Mesothelial cell of epicardium (in vitro differentiated cells): ENCODE results near the gene NEDD4. TPM values are rescaled to one million over a fixed set of nuclear protein-coding genes. Genes with fewer than 3 reads are reported as not detected.
A peak's percentile ranks its signal among the peaks of the same experiment; 100 is the strongest.
"Not testable (repeated sequence)": the region's sequence is repeated elsewhere in the genome, so short reads cannot be mapped to it uniquely, and the experiment has no call there.

Source experiments
- DNase-seq, 2 experiments: peaks; one replicate each; pipeline ENCODE4 v3.0.0; 2021; ENCODE audit warnings: low spot score in 2 of 2; ENCODE audit not compliant: unreplicated experiment in 2 of 2
- H3K27ac Mint-ChIP-seq: 2 replicates; pipeline ENCODE4 v1.8.0; 2021; ENCODE audit warnings: mixed read lengths
- H3K27me3 Mint-ChIP-seq: 2 replicates; pipeline ENCODE4 v1.8.0; 2021; ENCODE audit warnings: low read depth, mixed read lengths
- H3K36me3 Mint-ChIP-seq: 2 replicates; pipeline ENCODE4 v1.8.0; 2021; ENCODE audit warnings: mixed read lengths
- H3K4me1 Mint-ChIP-seq: 2 replicates; pipeline ENCODE4 v1.8.0; 2021; ENCODE audit warnings: mixed read lengths
- H3K4me3 Mint-ChIP-seq: 2 replicates; pipeline ENCODE4 v1.8.0; 2021; ENCODE audit warnings: mild to moderate bottlenecking, moderate library complexity, mixed read lengths
- H3K9me3 Mint-ChIP-seq: 2 replicates; pipeline ENCODE4 v1.8.0; 2021; ENCODE audit warnings: mixed read lengths
- total RNA-seq: library from RNA; stranded (reverse); gene quantifications from 3 replicates; pipeline ENCODE4 v1.2.1, GENCODE V29; 2021
- TF ChIP-seq, protein P1 (sequence below): fragments of 200-600 bp; sonication (generic); IDR thresholded peaks from one replicate; pipeline ENCODE4 v1.5.0; 2021; ENCODE audit warnings: antibody characterized with exemption; ENCODE audit not compliant: unreplicated experiment

The NEDD4 gene
- total RNA-seq, 1 donor from 2014 or later, result 45.6 TPM

DNA sequence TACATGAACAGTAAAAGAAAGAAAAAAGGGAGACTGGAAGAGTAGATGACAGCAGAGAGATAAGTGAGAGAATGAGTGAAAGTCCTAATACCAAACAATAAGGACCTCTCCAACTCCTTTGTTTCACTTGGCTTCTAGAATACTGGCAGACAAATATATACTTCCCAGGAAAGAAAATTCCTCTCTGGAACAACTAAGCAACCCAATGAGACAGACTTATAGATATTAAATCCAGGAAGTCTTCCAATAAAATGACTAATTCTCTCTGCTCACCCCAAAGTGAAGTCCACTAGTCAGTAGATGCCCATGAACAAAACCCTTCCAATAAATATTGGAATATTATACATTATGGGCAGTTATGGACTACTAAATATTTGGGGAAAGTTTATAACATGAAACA, 114.2 kb downstream of the NEDD4 start:
- Mint-ChIP-seq H3K27me3 (no peaks in the 10 kb centered on the region), H3K4me1 (peaks cover 18% of the 10 kb centered on the region), H3K27ac (peak overlapping the region; percentile 62), H3K9me3 (peaks cover 11% of the 10 kb centered on the region), H3K36me3 (peaks cover 20% of the 10 kb centered on the region), H3K4me3 (no peak overlapping the region)
- DNase-seq, result no peak
- TF ChIP-seq, protein P1, sequence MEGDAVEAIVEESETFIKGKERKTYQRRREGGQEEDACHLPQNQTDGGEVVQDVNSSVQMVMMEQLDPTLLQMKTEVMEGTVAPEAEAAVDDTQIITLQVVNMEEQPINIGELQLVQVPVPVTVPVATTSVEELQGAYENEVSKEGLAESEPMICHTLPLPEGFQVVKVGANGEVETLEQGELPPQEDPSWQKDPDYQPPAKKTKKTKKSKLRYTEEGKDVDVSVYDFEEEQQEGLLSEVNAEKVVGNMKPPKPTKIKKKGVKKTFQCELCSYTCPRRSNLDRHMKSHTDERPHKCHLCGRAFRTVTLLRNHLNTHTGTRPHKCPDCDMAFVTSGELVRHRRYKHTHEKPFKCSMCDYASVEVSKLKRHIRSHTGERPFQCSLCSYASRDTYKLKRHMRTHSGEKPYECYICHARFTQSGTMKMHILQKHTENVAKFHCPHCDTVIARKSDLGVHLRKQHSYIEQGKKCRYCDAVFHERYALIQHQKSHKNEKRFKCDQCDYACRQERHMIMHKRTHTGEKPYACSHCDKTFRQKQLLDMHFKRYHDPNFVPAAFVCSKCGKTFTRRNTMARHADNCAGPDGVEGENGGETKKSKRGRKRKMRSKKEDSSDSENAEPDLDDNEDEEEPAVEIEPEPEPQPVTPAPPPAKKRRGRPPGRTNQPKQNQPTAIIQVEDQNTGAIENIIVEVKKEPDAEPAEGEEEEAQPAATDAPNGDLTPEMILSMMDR, result no peak

DNA sequence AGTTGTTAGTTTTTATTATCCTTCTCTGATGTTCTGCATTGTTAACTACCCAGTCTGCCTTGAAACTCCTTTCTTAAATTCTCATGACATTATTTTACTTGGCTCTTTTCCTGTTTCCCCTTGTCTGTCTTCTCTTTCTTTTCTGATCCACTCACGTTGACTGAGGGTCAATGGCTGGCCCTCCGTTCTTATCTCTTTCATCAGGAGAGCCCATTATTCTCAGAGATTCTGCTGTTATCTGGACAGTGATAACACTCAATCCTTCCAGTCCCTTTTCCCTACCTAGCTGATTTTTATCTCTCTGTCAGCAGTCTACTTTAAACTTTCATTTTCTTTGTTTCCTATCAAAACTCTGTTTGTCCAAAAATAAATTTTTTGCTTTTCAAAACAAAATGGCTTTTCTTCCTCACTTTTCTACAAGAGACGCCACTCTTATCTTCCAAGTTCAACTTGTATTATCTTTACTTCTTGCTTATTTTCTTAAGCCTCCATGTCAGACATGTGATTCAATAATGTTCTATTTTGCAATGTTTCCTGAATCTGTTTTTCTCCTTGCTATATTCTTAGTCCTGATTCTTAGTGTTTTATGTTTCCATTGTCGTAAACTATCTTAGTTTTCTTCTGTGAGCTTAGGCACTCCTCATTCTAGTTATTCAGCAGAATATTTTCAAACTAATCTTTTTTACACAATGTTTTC, 120.2 kb downstream of the NEDD4 start:
- H3K4me1 Mint-ChIP-seq, result peaks cover 43% of the 10 kb centered on the region
- peaks cover 26% of the 10 kb centered on the region for H3K36me3 Mint-ChIP-seq
- H3K4me3 Mint-ChIP-seq, result peak overlapping the region; percentile 33
- H3K9me3 Mint-ChIP-seq, result peaks cover 6% of the 10 kb centered on the region
- peak overlapping the region; percentile 94 for H3K27ac Mint-ChIP-seq
- H3K27me3 Mint-ChIP-seq, result no peaks in the 10 kb centered on the region
- no peak for DNase-seq
- TF ChIP-seq, protein P1, result no peak

DNA sequence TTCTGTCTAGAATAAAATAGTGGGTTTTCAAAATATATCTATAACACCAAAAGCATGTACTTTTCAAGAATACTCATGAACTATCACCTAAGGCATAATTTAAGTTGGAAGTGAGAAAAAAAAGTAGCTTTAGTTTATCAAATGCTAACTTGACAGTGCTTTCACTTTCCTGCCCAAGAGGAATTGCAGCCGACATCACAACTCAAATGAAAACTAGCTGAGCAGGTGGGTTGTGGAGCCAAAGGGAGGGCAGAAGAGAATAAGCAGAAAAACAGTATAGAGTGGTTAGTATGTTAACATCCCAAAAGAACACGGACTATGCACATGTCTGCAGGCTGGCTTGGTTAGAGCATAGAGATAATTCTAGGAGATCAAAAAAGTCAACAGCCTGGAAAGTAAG, 120.9 kb downstream of the NEDD4 start:
- DNase-seq, result no peak
- Mint-ChIP-seq H3K4me1 (peaks cover 43% of the 10 kb centered on the region), H3K27me3 (no peaks in the 10 kb centered on the region), H3K36me3 (peaks cover 26% of the 10 kb centered on the region), H3K4me3 (peak overlapping the region; percentile 33), H3K9me3 (peaks cover 6% of the 10 kb centered on the region), H3K27ac (peak overlapping the region; percentile 94)
- TF ChIP-seq, protein P1, result no peak

DNA sequence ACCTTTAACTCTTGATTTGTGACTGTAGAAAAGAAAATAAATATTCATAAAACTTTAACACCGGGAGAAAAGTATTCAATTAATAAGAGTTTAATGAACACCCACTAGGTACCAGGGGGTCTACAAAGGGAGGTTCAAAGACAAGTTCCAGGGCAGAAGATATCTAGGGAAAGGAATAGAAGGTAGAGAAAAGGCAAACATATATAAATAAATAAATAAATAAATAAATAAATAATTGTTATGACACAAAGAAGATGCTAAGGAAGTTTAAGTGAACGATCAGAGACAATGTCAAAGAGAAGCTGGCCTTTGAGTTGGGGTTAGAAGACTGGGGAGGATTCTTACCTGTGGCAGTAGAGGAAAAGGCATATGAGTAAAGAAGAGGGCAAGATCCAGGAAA, 123.8 kb downstream of the NEDD4 start:
- DNase-seq, result no peak
- Mint-ChIP-seq H3K4me3 (no peak overlapping the region), H3K27me3 (no peaks in the 10 kb centered on the region), H3K27ac (no peak overlapping the region), H3K4me1 (peaks cover 46% of the 10 kb centered on the region), H3K9me3 (no peaks in the 10 kb centered on the region), H3K36me3 (peaks cover 13% of the 10 kb centered on the region)
- TF ChIP-seq, protein P1, result no peak

DNA sequence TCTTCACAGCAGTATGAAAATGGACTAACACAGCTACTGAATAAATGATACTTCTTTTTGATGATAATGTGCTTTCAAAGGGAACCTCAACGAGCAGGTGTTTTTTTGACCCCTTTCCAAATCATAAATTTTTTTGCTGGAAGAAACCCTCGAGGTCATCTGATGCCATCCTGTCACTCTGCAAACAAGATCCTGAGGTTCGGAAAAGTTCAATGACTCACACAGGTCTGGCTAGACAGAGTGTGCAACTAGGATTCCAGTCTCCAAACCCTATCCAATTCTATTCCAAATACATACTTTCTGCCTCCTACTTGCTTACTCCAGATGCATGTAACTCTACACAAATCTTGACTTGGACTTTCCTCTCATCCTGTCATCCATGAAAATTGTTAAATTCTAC, 124.7 kb downstream of the NEDD4 start:
- no peak overlapping the region for H3K27ac Mint-ChIP-seq
- peaks cover 40% of the 10 kb centered on the region for H3K4me1 Mint-ChIP-seq
- H3K4me3 Mint-ChIP-seq, result no peak overlapping the region
- H3K27me3 Mint-ChIP-seq, result no peaks in the 10 kb centered on the region
- peaks cover 15% of the 10 kb centered on the region for H3K36me3 Mint-ChIP-seq
- no peak for DNase-seq
- TF ChIP-seq, protein P1, result no peak
- no peaks in the 10 kb centered on the region for H3K9me3 Mint-ChIP-seq

DNA sequence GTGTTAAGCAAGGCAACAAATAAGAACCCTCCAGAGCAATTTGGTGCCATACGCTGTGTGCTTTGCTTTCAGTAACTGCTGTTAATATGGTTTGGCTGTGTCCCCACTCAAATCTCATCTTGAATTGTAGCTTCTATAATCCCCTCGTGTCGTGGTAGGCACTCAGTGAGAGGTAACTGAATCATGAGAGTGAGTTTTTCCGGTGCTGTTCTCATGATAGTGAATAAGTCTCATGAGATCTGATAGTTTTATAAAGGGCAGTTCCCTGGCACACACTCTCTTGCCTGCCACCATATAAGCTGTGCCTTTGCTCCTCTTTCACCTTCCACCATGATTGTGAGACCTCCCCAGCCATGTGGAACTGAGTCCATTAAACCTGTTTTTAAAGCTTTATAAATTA, 125.1 kb downstream of the NEDD4 start:
- not testable (repeated sequence) for H3K27me3 Mint-ChIP-seq, H3K9me3 Mint-ChIP-seq, H3K4me3 Mint-ChIP-seq, H3K27ac Mint-ChIP-seq, DNase-seq
- peaks cover 15% of the 10 kb centered on the region for H3K36me3 Mint-ChIP-seq
- H3K4me1 Mint-ChIP-seq, result peaks cover 37% of the 10 kb centered on the region
